Activated CD8-positive, alpha-beta memory T cell treated with anti-CD3 and anti-CD28 coated beads, Interleukin-2, amount 50 U/mL, for 48 hours (primary cell): ENCODE data around the gene GPC6.

Experiments
- DNase-seq: peaks from one replicate; pipeline ENCODE4 v3.0.0-alpha.2; 2020

GPC6 gene

DNA sequence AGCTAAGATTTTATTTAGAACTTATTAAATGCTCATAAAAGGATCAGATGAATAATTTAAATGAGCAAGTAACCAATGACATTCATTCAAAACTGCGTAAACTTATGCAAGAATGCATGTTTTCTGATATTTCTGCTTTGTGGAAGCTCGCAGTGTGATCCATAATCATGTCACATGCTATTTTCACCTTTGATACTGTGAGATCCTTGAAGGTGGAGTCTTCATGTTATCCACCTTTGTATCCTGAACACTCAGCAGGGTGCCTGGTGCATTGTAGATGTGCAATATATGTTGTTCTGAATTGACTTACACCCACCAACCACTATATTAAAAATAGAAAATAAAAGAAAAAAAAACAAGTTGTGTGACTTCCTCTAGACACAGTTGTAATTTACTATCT lies 919.4 kb downstream of the GPC6 start:
- no peak for DNase-seq

DNA sequence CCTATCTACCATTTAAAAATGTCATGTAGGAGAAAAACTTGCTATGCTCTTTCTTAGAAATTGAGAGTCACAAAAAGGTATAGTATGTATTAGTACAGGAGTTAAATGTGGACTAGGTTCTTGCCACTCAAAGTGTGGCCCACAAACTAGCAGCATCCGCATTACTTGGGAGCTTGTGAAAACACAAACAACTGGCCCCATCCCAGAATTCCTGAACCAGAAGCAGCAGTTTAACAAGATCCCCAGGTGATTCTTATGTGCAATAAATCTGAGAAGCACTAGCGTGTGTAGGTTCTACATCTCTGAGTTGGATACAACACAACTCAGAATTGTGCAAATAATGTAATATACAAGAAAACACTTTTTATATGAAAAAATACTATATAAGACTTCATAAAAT lies 927.0 kb downstream of the GPC6 start:
- no peak for DNase-seq

DNA sequence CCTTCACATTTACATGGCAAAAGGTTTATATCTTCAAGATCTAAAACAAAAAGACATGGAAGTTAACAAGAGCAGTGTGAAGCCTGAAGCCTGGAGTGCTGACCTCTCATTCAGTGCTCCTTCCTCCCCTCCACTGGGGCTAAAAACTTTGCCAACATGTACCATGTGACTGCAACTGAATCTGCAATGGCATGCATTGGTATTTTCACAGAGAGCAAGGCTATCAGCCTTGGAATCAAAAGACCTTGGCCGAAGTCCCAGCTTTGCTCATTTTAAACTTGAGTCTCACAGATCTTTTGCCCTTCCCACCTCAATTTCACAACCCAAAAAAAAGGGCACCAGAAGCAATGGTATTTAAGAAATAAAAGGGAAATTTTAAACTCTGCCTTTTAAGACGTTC lies 927.8 kb downstream of the GPC6 start:
- no peak for DNase-seq

- DNase-seq = no peak
These were observed 931.2 kb downstream of the GPC6 start for GRCh38 chr13:94157705-94158218.

- DNase-seq = no peak
These were observed 934.3 kb downstream of the GPC6 start for GRCh38 chr13:94160875-94161274.

DNA sequence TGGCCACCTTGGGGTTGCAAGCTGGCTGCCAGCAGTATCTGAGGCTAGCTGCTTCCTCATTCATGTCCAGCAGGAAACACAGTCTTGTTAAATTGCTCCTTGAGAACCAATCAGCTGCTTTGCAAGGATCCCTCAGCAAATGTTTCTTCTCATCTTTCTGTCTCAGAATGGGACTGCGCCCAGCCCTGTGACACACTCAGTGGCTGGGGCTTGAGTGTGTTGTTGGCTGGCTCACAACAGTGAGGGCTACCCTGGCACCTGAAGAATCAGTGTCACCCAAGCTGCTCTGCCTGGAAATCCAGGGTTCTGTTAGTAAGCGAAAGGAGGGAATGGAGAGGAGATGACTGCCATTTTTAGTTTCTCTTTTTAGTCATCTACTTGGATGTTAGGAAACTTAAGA lies 935.7 kb downstream of the GPC6 start:
- no peak for DNase-seq

- no peak for DNase-seq
These were observed 936.9 kb downstream of the GPC6 start for GRCh38 chr13:94163535-94163934.

GRCh38 chr13:94168783-94169453 lies 942.3 kb downstream of the GPC6 start:
- DNase-seq = no peak

DNA sequence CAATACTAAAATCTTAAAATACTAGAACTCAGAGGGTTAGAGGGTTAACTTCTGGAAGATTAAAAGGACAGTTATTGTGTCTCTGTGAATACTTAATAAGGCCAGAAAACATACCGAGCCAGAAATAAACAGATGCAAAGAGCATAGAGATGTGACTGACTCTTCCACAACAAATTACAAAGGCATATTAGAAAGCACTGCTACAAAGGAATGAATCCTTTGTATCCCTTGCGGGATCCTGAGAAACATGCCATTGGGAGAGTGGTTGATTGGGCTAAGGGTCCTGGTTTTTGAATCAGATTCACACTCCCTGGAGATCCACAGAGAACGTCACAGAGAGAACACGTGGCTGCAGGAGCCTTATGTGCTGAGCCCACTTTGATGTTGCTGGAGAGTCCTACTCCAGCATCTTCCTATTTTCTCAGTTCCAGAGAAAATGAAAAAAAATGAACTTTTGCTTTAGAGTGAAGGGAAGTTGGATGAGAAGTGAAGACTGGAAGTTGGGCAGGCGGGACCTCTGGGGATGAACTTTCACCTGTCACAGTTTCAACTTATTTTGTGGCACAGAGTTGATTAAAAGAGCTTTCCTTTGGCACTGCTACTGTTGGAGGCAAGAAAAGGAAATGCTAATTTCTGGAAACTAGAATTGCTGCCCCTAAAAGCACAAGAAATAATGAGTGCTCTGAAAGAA lies 943.0 kb downstream of the GPC6 start:
- no peak for DNase-seq

DNA sequence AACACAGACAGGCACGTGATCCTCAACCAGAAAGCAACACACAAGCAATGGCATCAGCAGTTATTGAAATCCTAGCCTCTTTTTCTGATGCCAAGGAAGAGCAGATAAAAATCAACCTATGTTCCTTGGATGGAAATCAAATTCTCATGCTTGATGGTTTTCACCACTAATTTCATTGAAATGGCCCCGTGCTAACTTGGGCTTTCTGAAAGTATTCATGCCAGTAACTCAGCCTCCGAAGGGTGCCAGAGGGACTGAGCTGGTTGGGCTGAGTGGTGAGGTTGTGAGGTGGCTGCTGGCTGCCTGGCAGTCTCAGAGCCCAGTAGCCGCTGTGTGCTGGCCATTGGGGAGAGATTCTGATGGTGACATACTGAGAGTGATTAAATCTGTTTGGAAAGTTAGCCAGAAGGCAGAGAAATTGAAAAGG lies 943.6 kb downstream of the GPC6 start:
- DNase-seq = no peak

- DNase-seq = no peak
These were observed 945.8 kb downstream of the GPC6 start for GRCh38 chr13:94172416-94172815.

DNA sequence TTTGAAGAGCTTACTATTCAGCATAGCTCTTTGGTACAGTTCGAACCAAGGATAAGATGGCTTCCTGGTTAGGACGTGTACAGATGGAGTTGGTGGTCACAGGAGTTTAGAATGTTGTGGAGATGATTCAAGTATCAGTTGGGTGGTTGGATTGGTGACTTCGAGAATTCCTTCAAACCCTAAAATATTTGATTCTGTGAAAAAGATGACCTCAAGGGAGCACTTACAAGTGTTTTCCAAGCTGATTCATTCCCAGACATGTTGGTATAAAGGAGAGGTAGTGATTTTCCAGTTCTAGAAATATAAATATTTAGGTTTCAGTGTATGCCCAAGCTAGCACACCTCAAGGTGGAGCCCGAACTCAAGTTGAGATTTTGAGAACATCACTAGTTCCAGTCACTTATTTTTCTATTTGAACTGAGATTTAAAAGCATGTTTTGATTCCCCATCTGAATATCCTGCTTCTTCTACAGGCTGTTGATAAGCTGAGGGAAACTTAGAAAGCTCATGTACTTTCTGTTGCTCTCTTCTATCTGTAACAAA lies 946.8 kb downstream of the GPC6 start:
- no peak for DNase-seq

DNA sequence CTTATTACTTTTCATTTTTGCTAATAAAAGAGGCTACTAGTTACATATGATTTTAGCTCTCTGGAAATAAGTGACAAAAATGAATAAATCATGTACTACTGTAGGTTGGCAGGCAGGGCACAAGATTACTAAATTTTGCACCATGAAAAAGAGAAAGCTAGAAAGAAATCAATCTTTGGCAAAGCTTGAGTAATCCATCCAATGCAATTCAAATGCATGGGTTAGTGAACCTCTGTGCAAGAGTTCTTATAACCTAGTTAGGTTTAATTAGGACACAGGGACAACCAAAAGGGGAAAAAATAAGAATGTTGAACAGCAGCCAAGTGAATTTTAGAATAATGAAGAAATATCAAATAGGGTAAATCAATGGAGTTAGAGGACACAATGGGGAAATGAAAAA lies 947.4 kb downstream of the GPC6 start:
- no peak for DNase-seq

GRCh38 chr13:94175076-94175475 lies 948.5 kb downstream of the GPC6 start:
- DNase-seq = no peak

DNA sequence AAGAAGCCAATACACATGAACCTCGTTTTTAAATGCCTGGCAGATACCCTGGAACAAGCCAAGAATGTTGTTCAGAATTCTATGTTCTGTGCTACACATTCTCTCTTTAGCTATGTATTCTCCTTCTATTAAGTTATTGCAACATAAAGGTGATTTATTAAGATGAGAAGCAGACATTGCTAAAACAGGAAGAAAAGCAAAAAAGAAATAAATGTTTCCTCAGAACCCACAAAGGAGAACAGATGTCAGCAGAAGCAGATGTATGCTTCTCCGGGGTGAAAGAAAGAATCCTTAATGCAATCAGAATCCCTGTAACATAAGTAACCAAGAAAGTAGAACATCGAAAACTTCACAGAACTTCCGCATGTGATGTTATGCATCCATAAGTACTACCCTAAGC lies 950.0 kb downstream of the GPC6 start:
- DNase-seq = no peak

DNA sequence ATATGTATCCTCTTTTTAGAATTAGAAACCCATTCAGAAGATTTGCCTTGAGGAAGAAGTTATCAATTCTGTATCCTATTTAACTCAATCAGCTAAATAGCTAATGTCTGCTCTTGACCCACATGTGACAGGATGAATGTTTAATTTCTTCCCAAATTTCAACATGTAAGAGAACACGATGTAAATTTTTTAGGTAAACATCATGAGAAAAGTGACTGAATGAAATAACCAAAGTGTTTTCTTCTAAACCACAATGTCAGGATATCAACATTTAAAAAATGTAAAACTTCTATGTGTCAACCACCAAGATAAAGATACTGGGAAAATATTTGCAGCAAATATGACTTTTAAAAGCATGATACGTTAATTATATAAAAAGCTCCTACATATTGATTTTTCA lies 950.4 kb downstream of the GPC6 start:
- DNase-seq = no peak

- DNase-seq = no peak
These were observed 952.1 kb downstream of the GPC6 start for GRCh38 chr13:94178625-94179244.

- no peak for DNase-seq
These were observed 955.0 kb downstream of the GPC6 start for GRCh38 chr13:94181461-94182107.

DNA sequence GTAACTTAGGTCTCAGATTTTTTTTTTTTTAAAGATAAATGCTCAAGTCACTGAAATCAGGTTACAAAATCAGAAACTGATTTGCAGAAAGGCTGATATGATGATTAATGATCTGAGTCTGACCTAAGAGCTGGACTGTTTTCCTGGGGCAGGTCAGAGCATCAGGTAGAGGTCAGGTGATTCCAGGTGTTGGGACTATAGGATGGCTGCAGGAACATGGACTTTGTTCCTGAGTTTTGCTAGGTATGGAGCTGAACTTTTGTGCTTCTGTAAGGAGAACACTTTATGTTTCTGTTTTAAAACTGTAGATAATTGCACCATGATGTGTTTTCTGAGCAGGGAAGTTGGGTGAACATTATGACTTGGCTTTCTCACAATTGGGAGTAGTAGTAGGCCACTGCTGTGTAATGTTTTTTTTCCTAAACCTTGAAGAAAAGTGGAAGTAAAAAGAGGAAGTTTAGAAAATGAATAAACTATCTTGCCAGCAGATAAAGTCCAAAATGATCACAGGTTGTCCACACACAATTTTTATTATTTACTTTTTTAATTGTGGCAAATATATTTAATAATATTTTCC lies 955.7 kb downstream of the GPC6 start:
- no peak for DNase-seq

GRCh38 chr13:94186470-94186869 lies 959.9 kb downstream of the GPC6 start:
- DNase-seq = no peak

- DNase-seq = no peak
These were observed 961.7 kb downstream of the GPC6 start for GRCh38 chr13:94188201-94188854.

DNA sequence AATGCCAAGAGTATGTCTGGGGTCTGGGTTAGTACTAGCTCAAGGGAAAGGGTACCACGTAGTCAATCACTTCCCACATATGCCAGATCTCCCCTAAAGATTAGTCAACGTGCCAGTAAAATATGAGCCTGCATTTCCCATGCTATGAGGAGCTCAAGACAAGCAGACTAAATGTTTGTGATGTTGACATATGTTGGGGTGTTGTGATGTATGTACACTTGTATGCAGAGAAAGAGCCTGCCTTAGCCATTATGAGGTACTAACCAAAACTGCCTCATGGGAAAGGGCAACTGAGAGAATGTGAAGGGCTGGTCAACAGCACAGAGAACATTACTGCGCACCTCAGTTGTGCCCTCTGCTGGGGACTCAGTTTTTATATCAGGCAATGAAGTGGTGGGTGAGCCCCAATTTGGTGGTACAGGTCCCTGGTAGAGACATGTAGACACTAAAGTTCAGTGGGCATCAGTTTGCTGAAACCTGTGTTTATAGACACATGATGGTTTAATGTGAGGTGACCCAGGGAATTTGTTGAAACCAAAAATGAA lies 965.9 kb downstream of the GPC6 start:
- DNase-seq = no peak
